HG03575 (cell line): ENCODE results near the gene TNFAIP3.
"Not testable (repeated sequence)": the region's sequence is repeated elsewhere in the genome, so short reads cannot be mapped to it uniquely, and the experiment has no call there.

Source experiments
- ATAC-seq: cut with Tn5 transposase; IDR thresholded peaks from one replicate; pipeline ENCODE4 v1.9.1; 2021; ENCODE audit not compliant: unreplicated experiment, insufficient number of reproducible peaks, low FRiP score; ENCODE audit errors: extremely low read depth

TNFAIP3 gene

DNA sequence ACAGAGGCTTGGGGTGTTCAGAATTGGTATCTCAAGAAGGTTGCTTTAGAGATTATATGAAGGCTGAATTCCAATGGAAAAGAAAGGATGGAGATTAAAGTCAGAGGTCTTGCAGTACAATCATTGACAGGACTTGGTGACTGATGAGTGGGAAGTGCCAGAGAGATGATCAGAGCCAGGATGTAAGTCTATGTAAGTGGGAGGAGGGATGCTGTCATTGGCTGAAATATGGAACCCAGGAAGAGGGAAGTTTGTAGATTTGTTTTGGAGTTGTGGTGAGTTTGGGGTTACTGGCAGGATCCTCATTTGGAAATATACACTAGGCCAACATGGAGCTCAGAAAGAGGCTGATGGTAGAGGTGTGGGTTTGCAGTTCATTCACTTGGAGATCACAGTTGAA, 23.8 kb upstream of the TNFAIP3 start:
- ATAC-seq = no peak

DNA sequence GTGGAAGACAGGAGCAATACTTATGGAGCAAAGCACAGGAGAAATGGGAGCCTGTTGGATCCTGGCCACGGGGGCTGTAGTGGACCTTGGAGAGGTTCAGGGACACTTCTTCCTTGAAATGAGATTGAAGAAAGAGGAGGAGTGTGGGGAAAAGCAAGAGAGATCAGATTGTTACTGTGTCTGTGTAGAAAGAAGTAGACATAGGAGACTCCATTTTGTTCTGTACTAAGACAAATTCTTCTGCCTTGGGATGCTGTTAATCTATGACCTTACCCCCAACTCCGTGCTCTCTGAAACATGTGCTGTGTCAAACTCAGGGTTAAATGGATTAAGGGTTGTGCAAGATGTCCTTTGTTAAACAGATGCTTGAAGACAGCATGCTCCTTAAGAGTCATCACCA, 22.7 kb upstream of the TNFAIP3 start:
- not testable (repeated sequence) for ATAC-seq

DNA sequence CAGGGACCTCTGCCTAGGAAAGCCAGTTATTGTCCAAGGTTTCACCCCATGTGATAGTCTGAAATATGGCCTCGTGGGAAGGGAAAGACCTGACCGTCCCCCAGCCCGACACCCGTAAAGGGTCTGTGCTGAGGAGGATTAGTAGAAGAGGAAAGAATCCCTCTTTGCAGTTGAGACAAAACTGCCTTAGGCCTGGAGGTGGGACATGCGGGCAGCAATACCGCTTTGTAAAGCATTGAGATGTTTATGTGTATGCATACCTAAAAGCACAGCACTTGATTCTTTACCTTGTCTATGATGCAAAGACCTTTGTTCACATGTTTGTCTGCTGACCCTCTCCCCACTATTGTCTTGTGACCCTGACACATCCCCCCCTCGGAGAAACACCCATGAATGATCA, 22.3 kb upstream of the TNFAIP3 start:
- ATAC-seq = not testable (repeated sequence)

DNA sequence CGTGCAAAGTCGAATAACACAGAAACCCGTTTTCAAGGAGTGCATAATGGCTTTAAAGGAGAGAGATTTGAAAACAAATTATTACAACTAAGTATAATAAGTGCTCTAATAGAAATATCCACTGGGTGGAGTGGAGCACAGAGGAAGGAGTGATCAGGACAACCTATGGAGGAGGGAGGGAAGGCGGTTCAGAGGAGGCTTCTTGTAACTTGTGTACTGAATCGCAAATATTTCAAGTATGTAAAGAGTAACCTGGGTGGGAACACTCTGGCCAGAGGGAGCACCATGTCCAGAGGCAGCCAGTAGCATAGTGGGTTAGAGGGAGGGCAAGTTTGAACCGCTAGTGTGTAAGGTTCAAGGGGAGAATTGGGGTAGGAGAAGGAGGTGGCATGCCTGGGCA, 21.6 kb upstream of the TNFAIP3 start:
- no peak for ATAC-seq

DNA sequence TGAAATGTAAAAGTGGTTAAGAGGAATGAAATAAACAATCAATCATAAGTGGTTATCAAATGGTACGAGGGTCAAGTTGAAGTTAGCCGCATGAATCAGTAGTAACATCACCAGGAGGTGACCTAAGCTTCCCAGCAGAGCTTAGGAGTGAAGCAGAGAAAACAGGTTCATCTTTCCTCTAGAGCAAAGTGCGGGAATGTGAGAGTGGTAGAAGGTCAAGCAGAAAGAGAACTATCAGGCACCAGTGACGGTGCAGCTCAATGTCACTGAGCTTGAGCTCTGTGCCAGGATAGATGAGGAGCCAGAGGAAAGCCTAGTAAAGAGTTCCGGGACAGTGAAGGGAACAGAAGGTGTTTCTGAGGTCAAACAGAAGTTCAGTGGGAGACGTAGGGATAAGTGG, 20.8 kb upstream of the TNFAIP3 start:
- ATAC-seq = no peak

DNA sequence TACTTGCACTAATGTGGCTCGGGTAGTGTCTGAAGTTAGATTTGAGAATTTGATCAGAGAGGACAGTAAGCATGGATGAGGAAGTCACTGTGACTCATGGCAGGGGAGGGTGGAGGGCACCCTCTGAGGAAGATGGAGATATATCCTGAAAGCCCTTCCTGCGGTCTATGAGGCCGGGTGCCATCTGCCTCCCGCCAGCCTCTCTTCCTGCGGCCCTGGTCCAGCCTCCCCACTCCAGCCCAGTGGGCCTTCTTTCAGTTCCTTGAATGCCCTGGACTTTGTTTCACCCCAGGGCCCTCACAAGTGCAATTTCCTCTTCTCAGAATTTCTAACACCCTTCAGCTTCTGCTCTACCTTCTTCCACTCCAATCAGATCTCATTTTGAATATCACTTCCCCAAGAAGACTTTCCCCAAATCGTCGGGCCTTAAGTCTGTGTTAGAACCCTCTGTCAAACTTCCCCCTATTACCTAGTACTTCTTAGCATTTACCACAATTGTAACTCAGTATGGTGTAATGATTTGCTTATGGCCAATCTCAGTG, 20.2 kb upstream of the TNFAIP3 start:
- no peak for ATAC-seq

DNA sequence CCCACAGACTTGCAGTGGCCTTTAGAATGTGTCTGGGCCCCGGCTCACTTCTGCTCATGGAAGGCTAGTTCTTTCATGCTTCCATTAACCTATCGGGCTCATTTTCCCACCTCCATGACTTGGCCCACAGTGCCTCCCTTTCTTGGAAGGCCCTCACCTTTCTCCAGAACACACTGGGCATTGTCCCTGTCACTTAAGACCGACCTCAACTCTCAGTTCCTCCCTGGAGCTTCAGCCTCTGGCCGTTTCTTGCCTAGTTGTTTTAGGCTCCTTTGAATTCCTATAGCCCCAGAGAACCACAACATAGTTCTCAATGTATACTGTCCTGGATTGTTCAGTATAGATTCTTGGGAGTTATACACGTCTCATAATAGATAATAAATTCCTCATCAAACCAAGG, 19.3 kb upstream of the TNFAIP3 start:
- no peak for ATAC-seq

DNA sequence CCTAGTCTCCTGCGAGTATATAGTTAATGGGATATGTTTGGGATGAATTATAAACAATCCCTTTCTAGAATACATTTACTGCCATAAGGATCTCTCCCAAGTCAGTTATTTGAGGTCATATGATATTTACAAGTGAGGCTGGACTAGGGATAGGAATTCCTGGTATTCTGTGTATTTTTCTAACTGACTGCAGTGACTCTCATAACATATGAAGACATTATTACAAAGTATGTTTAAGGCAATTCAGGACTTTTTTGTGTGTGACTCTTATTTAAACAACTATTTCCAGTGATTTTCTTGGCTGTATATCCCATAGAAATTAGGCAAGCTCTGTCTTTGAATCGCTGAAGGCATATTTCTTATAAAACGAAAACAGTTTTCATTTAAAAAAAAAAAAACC, 18.4 kb upstream of the TNFAIP3 start:
- ATAC-seq = no peak

DNA sequence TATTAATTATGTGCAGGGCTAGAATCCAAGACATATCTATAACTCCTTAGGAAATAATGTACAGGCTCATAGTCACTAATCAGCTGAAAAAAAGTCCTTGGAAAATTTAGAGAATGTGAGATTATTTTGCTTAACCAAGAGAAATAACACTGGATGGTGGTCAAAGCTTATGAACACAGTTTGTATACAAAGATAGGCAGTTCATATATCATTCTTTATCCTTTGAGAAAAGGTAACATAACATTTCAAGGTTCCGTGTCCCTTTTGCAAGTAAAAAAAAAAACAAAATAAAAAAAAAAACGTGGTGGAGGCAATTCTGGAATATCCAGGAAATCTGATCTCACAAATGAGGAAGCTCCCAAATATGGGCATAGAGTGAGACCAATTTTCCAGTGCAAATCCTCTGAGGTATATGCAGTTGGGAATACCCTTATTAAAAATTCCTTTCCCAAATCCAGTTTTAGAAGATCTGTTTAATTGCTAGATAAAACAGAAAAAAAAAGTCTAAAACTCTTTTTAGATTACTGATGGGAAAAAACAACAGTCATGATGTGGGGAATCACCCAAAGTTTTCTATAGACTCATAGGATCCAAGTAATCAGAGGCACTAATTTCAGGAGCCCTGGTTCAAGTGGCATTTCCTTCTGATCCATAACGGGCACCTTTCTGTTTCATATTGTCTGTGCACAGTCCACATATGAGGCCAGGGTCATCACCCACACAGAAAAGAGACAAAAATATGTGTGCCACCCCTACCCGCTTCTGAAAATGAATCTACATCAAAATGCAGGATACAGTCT, 17.7 kb upstream of the TNFAIP3 start:
- no peak for ATAC-seq

DNA sequence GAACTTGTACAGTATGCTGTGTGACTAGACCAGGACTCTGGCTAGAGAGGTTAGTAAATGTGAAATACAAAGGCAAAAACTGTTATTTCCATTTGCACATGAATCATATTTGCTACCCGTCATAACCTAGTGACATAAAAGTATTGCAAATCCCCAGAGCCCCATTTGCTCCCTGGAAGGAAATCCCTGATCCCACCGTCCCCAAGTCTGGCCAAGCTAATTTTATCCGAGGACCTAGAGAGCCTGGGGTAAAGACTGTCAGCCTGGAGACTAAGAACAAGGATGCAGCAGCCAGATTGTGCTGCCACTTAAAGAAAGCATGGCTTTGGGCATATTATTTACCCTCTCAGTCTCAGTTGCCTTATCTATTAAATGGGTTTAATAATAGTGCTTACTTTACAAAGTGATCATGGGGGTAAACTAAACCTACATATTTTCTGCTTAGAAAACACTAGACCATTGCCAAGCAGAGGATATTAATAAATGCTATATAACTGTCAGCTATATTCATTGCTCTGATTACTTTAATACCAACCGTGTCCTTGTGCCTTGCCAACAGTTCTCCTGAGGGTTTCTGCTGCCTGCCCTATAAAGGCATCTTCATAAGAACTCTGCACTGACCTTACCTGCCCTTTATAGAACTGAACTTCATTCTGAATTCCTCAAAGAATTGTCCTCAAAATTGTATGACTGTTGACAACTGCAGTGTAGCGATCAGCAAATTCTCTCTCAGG, 16.9 kb upstream of the TNFAIP3 start:
- ATAC-seq = no peak

DNA sequence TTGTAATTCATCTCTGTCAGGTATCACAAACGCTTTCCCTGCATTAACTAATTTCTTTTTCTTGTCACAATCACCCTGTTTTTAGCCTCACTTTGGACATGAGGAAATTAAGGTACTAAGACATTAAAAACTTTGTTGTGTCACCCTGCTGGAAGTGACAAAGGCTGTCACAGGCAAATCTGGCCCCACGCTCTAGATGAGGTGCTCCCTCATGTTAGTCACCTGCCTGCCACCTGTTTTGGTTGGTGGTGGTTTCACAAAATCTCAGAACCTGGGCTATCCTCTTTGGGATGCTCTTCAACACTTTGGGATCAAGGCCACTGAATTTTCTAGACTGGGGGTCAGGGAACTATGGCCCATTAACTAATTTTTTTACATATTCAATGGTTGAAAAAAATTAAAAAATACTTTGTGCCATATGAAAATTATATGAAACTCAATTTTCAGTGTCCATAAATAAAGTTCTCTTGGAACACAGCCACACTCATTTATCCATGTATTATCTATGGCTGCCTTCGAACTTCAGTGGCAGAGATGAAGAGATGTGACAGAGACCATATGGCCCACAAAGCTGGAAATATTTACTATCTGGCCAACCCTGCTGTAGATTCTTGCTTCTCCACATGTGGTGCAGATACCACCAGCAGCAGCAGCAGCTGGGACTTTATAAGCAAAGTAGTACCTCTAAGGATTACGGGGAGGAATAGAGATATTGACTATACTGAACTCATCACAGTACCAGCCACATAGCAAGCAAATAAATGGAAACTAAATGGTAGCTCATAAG, 16.1 kb upstream of the TNFAIP3 start:
- ATAC-seq = no peak

DNA sequence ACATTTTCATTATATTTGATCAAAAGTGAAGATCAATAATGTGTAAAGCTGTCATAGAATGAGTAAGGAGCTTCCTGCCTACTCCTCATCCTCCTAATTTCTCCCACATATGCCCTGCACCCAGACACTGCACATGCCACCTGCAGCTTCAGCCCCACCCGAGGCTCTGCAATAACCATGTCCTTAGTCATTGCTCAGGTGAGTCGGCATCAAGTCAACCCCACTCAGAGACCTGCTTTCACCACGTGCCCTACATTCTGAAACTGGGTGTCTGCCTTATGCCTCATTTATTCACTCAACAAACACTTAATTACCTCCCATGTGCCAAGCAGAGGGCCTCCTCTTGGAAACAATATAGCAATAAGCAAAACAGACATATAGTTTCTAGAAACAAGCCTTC, 15.4 kb upstream of the TNFAIP3 start:
- ATAC-seq = no peak

DNA sequence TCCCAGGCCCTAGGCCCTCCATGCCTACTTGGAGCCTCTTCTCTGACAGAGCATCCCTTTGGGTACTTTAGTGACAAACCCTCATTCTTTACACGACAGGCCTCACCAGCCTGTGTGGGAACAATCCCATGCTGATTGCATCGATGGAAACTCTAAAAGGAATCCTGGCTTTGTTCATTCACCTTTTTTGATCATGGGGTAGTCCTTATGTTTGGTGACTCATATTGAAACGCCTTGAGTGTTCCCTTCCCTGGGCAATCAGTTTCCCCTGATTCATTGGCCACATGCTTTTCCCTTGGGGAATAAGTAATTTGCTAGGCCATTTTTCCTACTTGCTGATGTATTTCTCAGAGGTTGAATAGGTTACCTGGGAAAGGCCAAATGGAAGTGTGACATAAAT, 14.7 kb upstream of the TNFAIP3 start:
- ATAC-seq = no peak

DNA sequence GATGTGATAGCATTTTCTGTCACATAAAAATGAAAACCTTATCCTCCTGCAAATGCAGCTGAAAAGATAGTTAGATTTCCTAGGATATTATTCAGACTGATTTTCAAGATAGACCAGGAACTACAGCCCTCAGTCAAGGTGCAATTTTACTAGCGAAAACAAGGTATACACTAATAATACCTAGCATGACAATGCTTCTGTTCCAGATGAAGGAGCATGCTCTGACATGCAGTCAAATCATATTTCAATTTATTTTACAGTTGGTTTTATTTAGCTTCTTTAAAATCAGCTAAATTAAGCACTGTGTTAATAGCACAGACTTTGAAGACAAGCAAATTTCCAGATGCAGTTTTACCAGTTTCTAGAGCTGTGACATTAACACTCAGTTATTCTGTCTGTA, 14.2 kb upstream of the TNFAIP3 start:
- no peak for ATAC-seq

DNA sequence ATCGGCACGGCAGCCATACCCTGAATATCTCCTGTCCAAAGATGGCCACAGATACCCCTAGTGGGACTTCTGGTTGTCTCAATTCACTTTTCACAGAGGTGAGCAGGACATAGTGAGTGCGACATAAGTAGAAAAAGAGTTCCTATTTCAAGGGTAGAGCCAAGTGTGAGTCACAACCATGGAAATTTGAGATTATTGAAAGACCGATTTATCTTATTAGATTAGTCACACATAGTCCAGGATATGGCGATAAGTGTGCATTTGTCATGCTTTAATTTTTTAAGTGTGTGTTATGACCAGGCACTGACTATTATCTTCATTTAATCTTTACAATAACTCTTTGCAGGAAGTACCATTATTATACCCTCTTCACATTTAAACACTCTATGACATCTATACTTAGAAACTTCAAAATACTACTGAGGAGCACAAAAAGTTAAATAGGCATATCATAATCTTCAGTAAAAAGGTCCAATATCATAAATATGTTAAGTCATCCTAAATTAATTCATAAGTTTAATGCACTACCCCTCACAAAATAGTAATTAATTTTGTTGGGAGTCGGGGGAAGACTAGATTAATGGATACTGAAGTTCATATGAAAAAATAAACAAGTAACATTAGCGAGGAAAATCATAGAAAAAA, 13.4 kb upstream of the TNFAIP3 start:
- ATAC-seq = no peak

DNA sequence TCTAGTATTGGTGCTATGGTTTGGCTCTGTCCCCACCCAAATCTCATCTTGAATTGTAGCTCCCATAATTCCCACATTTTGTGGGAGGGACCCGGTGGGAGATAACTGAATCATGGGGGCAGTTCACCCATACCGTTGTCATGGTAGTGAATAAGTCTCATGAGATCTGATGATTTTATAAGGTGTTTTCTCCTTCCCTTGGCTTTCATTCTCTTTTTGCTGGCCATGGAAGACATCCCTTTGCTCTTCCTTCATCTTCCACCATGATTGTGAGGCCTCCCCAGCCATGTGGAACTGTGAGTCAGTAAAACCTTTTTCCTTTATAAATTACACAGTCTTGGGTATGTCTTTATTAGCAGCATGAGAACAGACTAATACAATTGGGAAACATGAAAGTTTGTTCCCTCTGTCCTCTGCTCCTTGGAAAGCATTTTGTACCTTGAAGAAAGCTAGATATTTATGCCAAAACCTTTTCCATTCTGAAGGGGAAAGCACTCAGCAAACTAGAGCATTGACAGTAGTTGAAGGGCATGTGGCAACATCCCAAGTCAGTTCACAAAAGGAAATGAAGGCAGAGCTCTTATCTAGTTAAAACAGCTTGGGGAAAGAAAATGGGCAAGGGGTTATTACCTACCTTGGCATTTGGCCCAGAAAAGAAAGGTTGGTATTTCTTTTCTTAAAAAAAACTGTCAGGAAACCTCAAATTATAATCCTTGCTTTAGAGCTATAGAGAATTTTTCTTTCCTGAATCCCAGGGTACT, 10.7 kb upstream of the TNFAIP3 start:
- no peak for ATAC-seq

DNA sequence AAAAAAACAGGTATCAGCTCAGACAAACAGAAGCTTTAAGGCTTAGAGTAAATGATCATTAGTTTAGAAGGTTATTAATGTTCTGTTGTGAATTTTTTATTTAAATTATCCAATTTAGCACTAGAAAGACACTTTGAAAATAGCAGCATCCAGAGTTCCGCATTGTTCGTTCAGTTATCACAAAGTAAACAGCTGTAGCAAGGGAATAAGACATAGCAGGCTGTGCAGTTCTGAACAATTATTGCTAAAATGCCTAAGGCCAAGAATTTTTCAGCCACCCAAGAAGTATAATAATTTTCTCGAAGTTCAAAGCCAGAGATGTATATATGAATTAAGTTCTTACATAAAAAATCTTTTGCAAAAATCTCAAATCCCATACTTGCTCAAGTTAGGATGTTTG, 8.0 kb upstream of the TNFAIP3 start:
- ATAC-seq = no peak

DNA sequence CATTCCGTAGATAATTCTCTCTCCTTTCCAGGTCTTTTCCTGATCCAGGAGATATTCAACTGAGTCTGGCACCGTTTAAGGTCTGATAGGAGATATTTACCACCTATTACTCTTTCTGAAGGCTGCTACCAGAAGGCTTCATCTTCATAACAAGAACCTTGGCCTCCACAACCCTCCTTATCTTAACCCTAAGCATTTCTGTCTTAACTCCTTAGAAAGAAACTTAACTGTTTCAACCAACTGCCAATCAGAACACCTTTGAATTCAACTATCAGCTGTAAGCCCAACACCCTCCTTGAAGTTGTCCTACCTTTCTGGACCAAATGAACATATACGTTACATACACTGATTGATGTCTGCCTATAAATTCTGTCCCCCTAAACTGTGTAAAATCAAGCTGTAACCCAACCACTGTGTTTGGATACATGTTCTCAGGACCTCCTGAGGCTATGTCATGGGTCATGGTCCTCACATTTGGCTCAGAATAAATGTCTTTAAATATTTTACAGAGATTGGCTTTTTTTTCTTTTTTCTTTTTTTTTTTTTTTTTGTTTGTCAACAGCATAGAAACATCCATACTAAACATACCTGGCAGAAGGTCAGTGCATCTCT, 6.6 kb upstream of the TNFAIP3 start:
- no peak for ATAC-seq
